HG03280 (cell line): ENCODE measurements around the gene GNAT2.
A peak's percentile ranks its signal among the peaks of the same experiment; 100 is the strongest.

ENCODE experiments used
- ATAC-seq: cut with Tn5 transposase; IDR thresholded peaks from one replicate; pipeline ENCODE4 v1.9.1; 2021; ENCODE audit warnings: mild to moderate bottlenecking, moderate library complexity; ENCODE audit not compliant: unreplicated experiment

The GNAT2 gene

DNA sequence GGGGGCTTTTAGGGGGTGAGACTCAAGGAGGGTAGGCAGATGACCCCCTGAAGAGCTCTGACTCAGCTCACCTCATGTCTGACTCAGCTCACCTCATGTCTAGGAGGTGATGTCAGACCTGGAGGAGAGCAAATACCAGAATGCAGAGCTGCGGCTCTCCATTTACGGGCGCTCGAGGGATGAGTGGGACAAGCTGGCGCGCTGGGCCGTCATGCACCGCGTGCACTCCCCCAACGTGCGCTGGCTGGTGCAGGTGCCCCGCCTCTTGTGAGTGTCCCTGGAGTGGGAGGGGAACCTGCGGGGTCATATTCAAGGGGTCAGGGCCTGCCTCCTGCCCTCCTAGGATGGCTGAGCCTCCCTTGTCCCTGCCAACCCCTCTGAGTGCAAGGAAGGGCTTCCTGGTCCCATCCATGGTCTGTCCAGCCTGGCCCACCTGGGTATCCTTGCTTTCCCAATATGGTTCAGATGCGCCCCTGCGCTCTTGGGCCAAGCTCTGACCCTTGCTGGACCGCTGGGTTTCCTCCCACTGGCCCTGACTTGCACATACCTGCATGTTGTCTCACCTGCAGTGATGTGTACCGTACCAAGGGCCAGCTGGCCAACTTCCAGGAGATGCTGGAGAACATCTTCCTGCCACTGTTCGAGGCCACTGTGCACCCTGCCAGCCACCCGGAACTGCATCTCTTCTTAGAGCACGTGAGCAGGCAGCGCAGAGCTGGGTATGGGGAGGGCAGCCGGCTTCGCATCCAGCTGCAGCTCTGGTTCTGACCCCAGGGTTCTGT is 9.3 kb upstream of the GNAT2 start:
- no peak for ATAC-seq

DNA sequence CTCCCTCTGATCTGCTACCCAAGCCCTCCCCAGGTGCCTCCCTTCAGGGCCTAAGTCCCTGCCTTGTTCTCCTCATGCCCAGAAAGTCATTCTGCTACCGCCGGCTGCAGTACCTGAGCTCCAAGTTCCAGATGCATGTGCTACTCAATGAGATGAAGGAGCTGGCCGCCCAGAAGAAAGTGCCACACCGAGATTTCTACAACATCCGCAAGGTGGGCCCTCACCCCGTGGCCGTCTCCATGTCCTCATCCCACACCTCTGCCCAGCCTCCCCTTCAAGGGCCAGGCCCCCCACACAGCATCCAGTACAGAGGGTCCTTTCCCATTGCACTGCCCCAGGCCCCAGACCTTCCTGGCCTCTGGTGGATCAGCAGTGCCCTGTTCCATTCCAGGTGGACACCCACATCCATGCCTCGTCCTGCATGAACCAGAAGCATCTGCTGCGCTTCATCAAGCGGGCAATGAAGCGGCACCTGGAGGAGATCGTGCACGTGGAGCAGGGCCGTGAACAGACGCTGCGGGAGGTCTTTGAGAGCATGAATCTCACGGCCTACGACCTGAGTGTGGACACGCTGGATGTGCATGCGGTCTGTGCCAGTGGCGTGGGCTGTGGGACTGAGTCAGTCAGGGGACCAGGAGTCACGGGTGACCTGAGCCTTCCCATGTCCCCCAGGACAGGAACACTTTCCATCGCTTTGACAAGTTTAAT is 8.4 kb upstream of the GNAT2 start:
- ATAC-seq: no peak

DNA sequence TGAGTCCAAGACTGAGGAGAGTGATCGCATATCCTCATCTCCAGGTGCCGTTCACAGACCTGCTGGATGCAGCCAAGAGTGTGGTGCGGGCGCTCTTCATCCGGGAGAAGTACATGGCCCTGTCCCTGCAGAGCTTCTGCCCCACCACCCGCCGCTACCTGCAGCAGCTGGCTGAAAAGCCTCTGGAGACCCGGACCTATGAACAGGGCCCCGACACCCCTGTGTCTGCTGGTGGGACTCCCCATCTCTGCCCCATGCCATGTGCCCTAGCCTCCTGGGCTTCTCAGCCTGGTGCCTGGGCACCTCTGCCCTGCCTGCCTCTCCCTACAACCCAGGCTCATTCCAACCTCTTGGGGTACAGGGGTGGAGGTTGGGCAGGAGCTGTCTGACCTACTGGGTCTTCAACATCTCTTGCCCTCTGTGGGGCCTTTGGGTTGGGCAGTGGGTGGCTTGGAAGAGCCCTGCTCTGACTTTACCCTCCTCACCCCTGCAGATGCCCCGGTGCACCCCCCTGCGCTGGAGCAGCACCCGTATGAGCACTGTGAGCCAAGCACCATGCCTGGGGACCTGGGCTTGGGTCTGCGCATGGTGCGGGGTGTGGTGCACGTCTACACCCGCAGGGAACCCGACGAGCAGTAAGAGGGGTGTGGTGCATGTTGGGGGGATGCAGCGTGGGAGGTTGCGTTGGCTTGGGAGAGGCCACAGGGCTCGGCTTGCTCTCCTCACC is 7.4 kb upstream of the GNAT2 start:
- no peak for ATAC-seq

- no peak for ATAC-seq
Measured at GRCh38 chr1:109625601-109626560, 6.5 kb upstream of the GNAT2 start.

DNA sequence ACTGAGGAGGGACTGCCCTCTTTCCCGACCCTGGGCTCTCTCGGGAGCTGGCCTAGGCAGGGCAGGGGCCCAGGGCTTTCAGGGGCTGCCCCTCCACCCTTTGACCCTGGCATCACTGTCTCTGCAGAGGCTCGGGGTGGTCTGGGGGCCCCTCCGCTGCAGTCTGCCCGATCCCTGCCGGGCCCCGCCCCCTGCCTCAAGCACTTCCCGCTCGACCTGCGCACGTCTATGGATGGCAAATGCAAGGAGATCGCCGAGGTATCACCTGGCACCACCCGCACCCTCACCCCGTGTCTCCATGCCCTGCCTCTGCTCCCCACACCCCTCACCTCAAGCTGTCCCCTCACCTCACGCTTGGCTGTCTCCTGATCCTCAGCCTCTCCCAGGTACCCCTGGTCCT is 5.8 kb upstream of the GNAT2 start:
- no peak for ATAC-seq

- ATAC-seq: no peak
Measured at GRCh38 chr1:109624201-109625010, 5.0 kb upstream of the GNAT2 start.

- no peak for ATAC-seq
Measured at GRCh38 chr1:109623601-109624161, 4.3 kb upstream of the GNAT2 start.

GRCh38 chr1:109622895-109623294 is 3.5 kb upstream of the GNAT2 start:
- no peak for ATAC-seq

- ATAC-seq: no peak
Measured at GRCh38 chr1:109622137-109622892, 2.9 kb upstream of the GNAT2 start.

DNA sequence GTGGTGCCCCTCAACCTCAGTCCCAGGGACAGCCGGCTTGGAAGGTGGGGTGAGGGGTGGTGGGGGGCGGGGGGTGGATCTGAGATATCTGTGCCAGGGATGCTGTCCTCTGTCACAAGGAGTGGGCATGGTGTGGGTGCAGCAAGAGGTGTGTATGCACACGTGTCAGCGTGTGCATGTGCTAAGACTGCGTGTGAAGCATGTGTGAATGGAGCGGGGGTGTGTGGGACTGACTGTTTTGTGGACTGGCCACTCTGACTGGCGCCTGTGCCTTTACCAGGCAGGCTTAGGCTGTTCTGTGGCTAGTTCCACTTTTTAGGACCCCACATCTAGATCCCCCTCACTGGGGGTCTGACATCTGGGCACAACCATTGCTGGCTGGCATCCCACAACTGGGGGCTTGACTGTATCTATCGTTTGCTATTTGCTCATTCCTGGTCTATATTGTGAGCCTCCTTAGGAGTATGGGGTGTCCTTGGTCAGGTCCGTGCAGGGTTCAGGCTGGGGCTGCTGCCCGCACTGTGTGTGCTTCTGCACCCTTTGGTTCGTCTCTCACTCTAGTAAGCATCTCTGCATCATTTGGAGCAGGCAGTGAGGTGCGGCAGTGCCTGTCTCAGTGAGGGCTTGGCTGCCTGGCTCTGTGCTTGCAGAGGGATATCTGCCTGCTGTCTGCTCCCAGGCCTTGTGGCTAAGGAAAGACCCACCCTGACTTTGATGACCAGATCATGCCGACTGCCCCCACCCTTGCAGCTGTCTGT is 2.1 kb upstream of the GNAT2 start:
- no peak for ATAC-seq

- ATAC-seq: peak; percentile 69
Measured at GRCh38 chr1:109620841-109621286, 1.4 kb upstream of the GNAT2 start.

GRCh38 chr1:109620401-109620791 is 980 bp upstream of the GNAT2 start:
- no peak for ATAC-seq

- no peak for ATAC-seq
Measured at GRCh38 chr1:109618661-109619575, 498 bp downstream of the GNAT2 start.

- ATAC-seq: no peak
Measured at GRCh38 chr1:109617291-109617801, 2.1 kb downstream of the GNAT2 start.

DNA sequence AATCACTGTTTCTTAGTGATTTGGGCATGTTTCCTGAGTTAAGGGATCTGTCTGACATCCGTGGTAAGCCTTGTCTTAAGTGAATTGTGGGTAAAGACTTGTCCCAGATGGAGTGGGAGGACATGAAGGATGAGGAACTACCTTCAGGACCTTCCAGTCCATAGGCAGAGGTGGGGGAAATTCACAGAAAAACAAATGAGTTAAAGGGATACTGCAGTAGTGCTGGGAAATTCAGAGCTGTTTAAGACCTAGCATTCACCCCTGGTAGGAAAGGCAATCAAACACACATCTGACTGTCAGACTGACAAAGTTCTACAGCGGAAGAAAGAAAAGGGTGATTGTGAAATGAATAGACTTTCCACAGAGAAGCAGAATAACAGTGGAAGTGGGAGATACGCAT is 3.0 kb downstream of the GNAT2 start:
- no peak for ATAC-seq

DNA sequence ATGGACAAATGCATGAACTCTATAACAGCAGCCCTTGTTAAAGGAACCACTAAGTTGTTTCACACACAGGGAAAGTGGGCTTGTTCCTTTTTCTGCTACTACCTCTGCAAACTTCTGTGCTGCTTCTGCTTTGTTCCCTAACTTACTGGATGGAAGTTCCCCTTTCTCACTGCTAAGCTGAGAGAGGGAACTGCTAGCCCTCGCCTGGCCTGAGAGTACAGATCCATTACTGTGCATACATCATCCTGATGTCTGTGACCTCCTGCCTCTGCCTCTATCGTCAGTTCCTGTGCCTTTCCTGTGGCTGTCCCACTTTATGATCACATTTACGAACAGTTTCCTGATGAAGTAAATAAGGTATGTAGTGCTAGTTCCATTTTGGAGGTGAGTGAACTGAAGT is 3.5 kb downstream of the GNAT2 start:
- no peak for ATAC-seq
